AG04449 (cell line): ENCODE data around the gene PEMT.

Experiments used
- CTCF ChIA-PET: fragments of 350-600 bp; formaldehyde crosslinking; extraction: SDS; loops from one replicate; lab custom pipeline; 2021; ENCODE audit warnings: antibody characterized with exemption; lab: Yijun Ruan, JAX
- POLR2A ChIA-PET: fragments of 400-600, 350-600 bp; formaldehyde crosslinking; extraction: SDS; loops from one replicate; lab custom pipeline; 2020; ENCODE audit warnings: antibody characterized with exemption, inconsistent platforms; lab: Yijun Ruan, JAX
- DNase-seq: peaks from one replicate; pipeline ENCODE4 v3.0.0-alpha.2; 2010; ENCODE audit warnings: low read depth, low spot score
- H3K4me3 ChIP-seq: 2 replicates; pipeline ENCODE4 v1.5.1; 2011; ENCODE audit warnings: low read depth, mild to moderate bottlenecking, control low read depth, low read length
- CTCF ChIP-seq: IDR thresholded peaks from one replicate; pipeline ENCODE4 v1.5.1; 2011; ENCODE audit warnings: mild to moderate bottlenecking, moderate library complexity, low read length, control low read depth, inconsistent platforms; ENCODE audit not compliant: insufficient read depth; ENCODE audit errors: missing control alignments

The PEMT gene

GRCh38 chr17:17549732-17550366 lies 41.7 kb downstream of the PEMT start:
- POLR2A ChIA-PET = no interaction called here
- DNase-seq = no peak
- TF ChIP-seq CTCF = no peak
- H3K4me3 ChIP-seq = no peak overlapping the region
- CTCF ChIA-PET = interaction anchor here (3.6 kb wide), 1 partner anchor 19 kb away, joined by 15 read pairs; no protein-coding TSS in a partner anchor

DNA sequence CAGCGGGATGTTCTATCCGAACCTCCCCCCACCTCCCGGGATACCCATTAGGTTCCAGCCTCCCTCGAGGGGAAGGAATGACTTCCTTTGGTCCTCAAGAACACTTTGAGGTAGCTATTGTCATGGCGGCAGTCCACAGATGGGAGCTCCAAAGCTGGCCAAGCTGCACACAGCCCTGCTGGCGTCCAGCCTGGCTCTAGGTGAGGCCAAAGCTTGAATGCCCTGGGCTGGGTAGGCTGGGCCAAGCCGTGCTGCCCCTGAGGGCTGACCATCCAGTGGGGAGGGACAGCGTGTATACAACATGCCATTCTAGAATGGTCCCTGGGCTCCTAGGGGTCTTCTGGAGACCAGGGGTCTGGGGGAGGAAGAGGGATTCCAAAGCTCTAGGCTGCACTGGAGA lies 43.5 kb downstream of the PEMT start:
- no peak for TF ChIP-seq CTCF
- DNase-seq = no peak
- H3K4me3 ChIP-seq = no peak overlapping the region
- POLR2A ChIA-PET = no interaction called here
- CTCF ChIA-PET = interaction anchor here (1.0 to 3.6 kb wide), 6 partner anchors 9 to 66 kb away, joined by 3 to 15 read pairs (median 4); no protein-coding TSS in a partner anchor

DNA sequence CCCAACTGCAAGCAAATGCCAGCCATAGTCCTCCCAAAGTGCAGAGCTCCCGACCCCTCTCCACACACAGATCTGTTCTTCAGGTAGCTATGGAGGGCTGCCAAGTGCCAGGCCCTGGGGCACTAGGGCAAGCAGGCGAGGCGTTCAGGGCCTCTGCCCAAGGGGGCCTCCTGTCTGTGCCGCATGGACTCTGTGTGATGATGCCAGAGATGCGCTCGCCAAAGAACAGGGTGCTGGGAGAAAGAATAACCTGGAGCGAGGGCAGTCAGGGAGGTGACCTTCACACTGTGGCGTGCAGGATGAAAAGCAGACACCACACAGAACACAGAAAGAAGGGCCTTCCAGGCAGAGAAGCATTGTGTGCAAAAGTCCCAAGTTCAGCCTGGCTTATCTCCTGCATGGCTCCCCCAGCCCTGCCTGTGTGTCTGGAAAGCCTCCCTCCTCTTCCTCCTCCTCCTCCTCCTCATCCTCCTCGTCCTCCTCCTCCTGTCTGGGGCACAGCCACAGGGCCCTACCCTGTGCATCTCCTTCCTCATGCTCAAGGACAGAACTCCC lies 44.2 kb downstream of the PEMT start:
- ChIA-PET POLR2A (no interaction called here), CTCF (interaction anchor here (1.0 to 3.6 kb wide), 6 partner anchors 8 to 67 kb away, joined by 3 to 15 read pairs (median 4); no protein-coding TSS in a partner anchor)
- DNase-seq = no peak
- no peak for TF ChIP-seq CTCF
- H3K4me3 ChIP-seq = no peak overlapping the region

GRCh38 chr17:17546399-17547185 lies 44.9 kb downstream of the PEMT start:
- DNase-seq = no peak
- no peak overlapping the region for H3K4me3 ChIP-seq
- CTCF ChIA-PET = interaction anchor here (1.2 to 3.6 kb wide), 3 partner anchors 22 to 67 kb away, joined by 3 to 15 read pairs (median 9); no protein-coding TSS in a partner anchor
- no peak for TF ChIP-seq CTCF
- POLR2A ChIA-PET = no interaction called here

DNA sequence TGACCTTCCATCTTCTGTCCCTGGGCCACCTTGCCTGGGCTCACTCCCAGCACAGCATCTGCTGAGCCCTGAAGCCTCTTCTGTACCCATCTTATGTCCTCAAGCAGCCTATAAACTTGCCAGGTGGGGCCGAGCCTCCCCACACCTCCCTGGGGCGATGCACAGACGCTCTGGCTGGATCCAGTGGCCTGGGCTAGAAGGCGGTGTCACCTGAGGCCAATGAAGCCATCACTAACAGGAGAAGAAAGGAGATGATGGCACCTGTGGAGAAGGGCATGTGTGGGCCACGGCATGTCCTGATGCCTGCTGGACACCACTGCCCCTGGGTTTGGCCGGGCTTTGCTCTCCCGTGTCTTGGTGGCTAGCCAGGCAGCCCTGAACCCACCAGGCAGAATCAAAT lies 45.5 kb downstream of the PEMT start:
- no peak for TF ChIP-seq CTCF
- DNase-seq = no peak
- H3K4me3 ChIP-seq = no peak overlapping the region
- ChIA-PET POLR2A (no interaction called here), CTCF (interaction anchor here (1.3 to 2.6 kb wide), 2 partner anchors 49 to 192 kb away, joined by 3 to 9 read pairs; no protein-coding TSS in a partner anchor)
